ENCODE measurements around the gene GCH1. TPM values are rescaled to one million over a fixed set of nuclear protein-coding genes. Genes with fewer than 3 reads are reported as not detected.
"Not testable (repeated sequence)": the region's sequence is repeated elsewhere in the genome, so short reads cannot be mapped to it uniquely, and the experiment has no call there.

Gene GCH1
- total RNA-seq, 8 experiments from 2014 or later, result 1.9 to 28.8 (median 8.8) TPM

DNA sequence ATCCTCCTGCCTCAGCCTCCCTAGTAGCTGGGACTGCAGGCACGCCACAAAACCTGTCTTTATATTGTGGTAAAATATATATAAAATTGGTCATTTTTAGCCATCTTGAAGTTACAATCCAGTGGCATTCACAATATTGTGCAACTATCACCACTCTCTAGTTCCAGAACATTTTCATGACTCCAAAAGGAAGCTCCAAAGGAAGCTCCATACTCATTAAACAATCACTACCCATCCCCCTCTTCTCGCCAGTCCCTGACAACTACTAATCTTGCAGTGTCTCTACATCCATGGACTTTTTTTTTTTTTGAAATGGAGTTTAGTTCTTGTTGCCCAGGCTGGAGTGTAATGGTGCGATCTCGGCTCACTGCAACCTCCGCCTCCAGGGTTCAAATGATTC is 3.1 kb downstream of the GCH1 start:
- in situ Hi-C loops (cut with MboI; ENCODE audit: low pct_unique_long_range_greater_than_20kb in 2 of 9, low sequenced_read_pairs in 9 of 9, unreplicated experiment in 9 of 9), result no loop called here
- Histone ChIP-seq H3K4me3 (no peak overlapping the region), H3K27ac (no peak overlapping the region), H3K4me1 (replicated peaks in 1 of 2) (peaks cover 3 to 4% of the 10 kb centered on the region in 2 donors)
- no peak for ATAC-seq (replicated peaks in 6 of 8)
- 80 to 100% (median 100%) methylated on average over 1 to 4 of the region's 5 CpGs; no CpG with 5 or more reads in 2 of the 10 experiments for WGBS, 10 experiments

DNA sequence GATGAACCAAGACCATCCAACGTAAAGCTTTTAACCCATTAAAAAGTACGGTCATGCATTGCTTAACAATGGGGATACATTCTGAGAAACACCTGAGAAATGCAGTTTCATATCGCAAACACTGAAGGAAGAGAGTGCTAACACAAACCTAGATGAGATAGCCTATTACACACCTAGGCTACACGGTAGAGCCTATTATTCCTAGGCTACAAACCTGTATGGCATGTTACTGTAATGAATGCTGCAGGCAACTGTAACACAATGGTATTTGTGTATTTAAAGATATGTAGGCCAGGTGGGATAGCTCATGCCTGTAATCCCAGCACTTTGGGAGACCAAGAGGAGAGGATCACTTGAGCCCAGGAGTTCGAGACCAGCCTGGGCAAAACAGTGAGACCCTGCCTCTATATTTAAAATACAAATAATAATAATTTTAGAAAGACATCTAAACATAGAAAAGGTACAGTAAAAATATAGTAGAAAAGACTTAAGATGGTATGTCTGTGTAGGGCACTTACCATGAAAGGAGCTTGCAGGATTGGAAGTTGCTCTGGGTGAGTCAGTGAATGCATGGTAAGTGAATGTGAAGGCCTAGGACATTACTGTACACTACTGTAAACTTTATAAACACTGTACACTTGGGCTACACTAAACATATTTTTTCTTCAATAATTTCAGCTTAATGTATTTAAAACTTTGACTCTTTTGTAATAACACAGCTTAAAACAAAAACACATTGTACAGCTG is 4.6 kb downstream of the GCH1 start:
- H3K4me3 ChIP-seq; in situ Hi-C loops (cut with MboI; ENCODE audit: low pct_unique_long_range_greater_than_20kb in 2 of 9, low sequenced_read_pairs in 9 of 9, unreplicated experiment in 9 of 9); H3K4me1 ChIP-seq (replicated peaks in 1 of 2); ATAC-seq (replicated peaks in 6 of 8); H3K27ac ChIP-seq: not testable (repeated sequence)
- 67 to 100% (median 92%) methylated on average over 1 to 4 of the region's 5 CpGs; no CpG with 5 or more reads in 2 of the 10 experiments for WGBS, 10 experiments

DNA sequence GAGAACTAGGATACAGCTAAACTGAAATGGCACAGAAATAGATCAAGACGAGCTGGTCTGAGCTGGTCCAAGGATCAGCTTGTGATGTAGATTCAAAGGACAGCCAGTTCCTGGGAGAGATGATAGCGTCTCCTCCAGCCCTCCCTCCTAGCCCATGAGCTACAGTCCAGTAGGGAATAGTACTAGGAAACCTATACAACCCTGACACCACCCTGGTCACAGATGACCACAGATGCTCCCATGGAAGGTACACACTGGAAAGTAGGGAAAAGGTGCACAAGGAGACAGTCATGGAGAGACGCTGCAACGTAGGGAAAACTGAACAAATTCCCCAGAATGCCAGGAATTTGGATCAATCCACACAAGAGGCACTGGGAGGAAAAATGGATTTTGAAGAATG is 6.9 kb downstream of the GCH1 start:
- WGBS, 10 experiments, result 36 to 92% (median 82%) methylated on average over 1 to 3 of the region's 4 CpGs
- Histone ChIP-seq H3K4me1 (replicated peaks in 1 of 2) (no peaks in the 10 kb centered on the region), H3K27ac (no peak overlapping the region), H3K4me3 (no peak overlapping the region)
- ATAC-seq (replicated peaks in 6 of 8), result peak in 4 of 8 experiments; percentile 9 to 48 (median 36)
- in situ Hi-C loops (cut with MboI; ENCODE audit: low pct_unique_long_range_greater_than_20kb in 2 of 9, low sequenced_read_pairs in 9 of 9, unreplicated experiment in 9 of 9), result no loop called here

GRCh38 chr14:54894995-54895394 is 7.6 kb downstream of the GCH1 start:
- Histone ChIP-seq H3K4me3 (no peak overlapping the region), H3K4me1 (replicated peaks in 1 of 2) (no peaks in the 10 kb centered on the region), H3K27ac (no peak overlapping the region)
- WGBS, 10 experiments, result 0 to 93% (median 73%) methylated on average over 1 to 3 of the region's 3 CpGs; no CpG with 5 or more reads in 1 of the 10 experiments
- ATAC-seq (replicated peaks in 6 of 8), result peak in 3 of 8 experiments; percentile 47 to 72 (median 69)
- in situ Hi-C loops (cut with MboI; ENCODE audit: low pct_unique_long_range_greater_than_20kb in 2 of 9, low sequenced_read_pairs in 9 of 9, unreplicated experiment in 9 of 9), result no loop called here

- peaks cover 0 to under 1% of the 10 kb centered on the region in 2 donors for H3K4me1 ChIP-seq (replicated peaks in 1 of 2)
- ATAC-seq (replicated peaks in 6 of 8), result peak in 3 of 8 experiments; percentile 34 to 59 (median 44)
- no peak overlapping the region for H3K27ac ChIP-seq
- no peak overlapping the region for H3K4me3 ChIP-seq
- WGBS, 10 experiments, result 11 to 100% (median 78%) methylated on average over 1 to 3 of the region's 3 CpGs
- in situ Hi-C loops (cut with MboI; ENCODE audit: low pct_unique_long_range_greater_than_20kb in 2 of 9, low sequenced_read_pairs in 9 of 9, unreplicated experiment in 9 of 9), result no loop called here
Measured at GRCh38 chr14:54893151-54893760, 9.4 kb downstream of the GCH1 start.

DNA sequence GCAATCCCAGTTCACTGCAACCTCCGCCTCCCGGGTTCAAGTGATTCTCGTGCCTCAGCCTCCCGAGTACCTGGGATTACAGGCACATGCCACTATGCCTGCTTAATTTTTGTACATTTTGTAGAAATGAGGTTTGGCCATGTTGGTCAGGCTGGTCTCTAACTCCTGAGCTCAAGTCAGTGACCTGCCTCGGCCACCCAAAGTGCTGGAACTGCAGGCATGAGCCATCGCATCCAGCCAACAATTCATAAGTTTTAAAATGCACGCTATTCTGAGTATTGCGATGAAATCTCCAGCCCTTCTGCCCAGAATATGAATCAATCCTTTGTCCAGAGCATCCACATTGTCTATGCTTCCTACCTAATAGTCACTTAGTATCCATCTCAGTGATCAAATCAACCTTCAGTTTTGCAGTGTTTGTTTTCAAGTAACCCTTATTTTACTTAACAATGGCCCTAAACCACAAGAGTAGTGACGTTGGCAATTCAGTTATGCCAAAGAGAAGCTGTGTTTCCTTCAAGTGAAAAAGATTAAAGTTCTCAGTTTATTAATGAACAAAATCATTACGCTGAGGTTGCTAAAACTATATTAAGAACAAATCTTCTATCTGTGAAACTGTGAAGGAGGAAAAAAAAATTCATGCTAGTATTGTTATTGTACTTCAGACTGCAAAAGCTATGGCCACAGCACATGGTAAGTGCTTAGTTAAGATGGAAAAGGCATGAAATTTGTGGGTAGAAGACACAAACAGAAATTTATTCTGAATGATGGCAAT is 11.0 kb downstream of the GCH1 start:
- in situ Hi-C loops (cut with MboI; ENCODE audit: low pct_unique_long_range_greater_than_20kb in 2 of 9, low sequenced_read_pairs in 9 of 9, unreplicated experiment in 9 of 9), result no loop called here
- WGBS, 10 experiments, result 50 to 100% (median 85%) methylated on average over 1 to 10 of the region's 10 CpGs
- no peak overlapping the region for H3K27ac ChIP-seq

GRCh38 chr14:54890788-54891187 is 11.8 kb downstream of the GCH1 start:
- H3K4me1 ChIP-seq (replicated peaks in 1 of 2), result peaks cover 0 to 3% of the 10 kb centered on the region in 2 donors
- WGBS, 10 experiments, result 80 to 100% (median 100%) methylated on average over 1 of the region's 1 CpG; no CpG with 5 or more reads in 4 of the 10 experiments
- ATAC-seq (replicated peaks in 6 of 8), result no peak
- H3K27ac ChIP-seq, result no peak overlapping the region
- in situ Hi-C loops (cut with MboI; ENCODE audit: low pct_unique_long_range_greater_than_20kb in 2 of 9, low sequenced_read_pairs in 9 of 9, unreplicated experiment in 9 of 9), result no loop called here
- no peak overlapping the region for H3K4me3 ChIP-seq

More for the DNA sequence above, 11.0 kb downstream of the GCH1 start:
- ATAC-seq (replicated peaks in 6 of 8), result no peak
- Histone ChIP-seq H3K4me1 (replicated peaks in 1 of 2) (peaks cover 0 to 3% of the 10 kb centered on the region in 2 donors), H3K4me3 (no peak overlapping the region)

DNA sequence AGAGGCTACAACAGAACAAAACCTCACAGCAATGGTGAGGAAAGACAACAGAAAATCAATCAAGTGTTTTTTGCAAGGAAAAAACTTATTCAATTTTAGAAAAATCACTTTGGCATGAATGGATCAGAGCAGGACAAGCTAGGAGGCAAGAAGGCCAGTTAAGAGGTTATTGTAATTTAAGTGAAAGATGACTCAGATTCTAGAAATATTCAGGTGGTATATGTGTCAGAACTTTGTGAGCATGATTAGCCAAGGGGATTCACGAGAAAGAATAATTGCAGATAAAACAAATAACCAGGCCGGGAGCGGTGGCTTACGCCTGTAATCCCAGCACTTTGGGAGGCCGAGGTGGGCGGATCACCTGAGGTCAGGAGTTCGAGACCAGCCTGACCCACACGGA is 12.7 kb downstream of the GCH1 start:
- Histone ChIP-seq H3K27ac (no peak overlapping the region), H3K4me1 (replicated peaks in 1 of 2) (peaks cover 0 to 3% of the 10 kb centered on the region in 2 donors), H3K4me3 (no peak overlapping the region)
- in situ Hi-C loops (cut with MboI; ENCODE audit: low pct_unique_long_range_greater_than_20kb in 2 of 9, low sequenced_read_pairs in 9 of 9, unreplicated experiment in 9 of 9), result no loop called here
- ATAC-seq (replicated peaks in 6 of 8), result no peak
- 69 to 100% (median 90%) methylated on average over 1 to 6 of the region's 8 CpGs; no CpG with 5 or more reads in 2 of the 10 experiments for WGBS, 10 experiments

DNA sequence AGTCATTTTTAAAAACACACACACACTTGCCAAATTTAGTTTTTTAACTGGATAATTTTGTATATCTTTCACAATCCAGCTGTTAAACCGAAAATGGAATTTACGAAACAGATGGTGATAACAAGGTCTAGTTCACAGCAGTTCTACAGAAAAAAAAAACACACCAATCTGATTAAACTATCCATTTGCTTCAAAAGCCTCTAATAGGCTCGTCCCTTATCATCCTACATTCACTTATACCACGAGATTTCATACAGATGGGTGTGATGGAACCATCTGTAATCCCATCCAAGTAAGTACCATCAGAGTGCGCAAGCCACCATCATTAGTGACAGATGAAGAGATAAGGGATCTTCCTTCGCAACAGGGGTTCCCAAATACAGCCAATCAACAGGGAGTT is 20.1 kb downstream of the GCH1 start:
- no peak overlapping the region for H3K27ac ChIP-seq
- in situ Hi-C loops (cut with MboI; ENCODE audit: low pct_unique_long_range_greater_than_20kb in 2 of 9, low sequenced_read_pairs in 9 of 9, unreplicated experiment in 9 of 9), result no loop called here
- 38 to 100% (median 87%) methylated on average over 1 to 6 of the region's 6 CpGs for WGBS, 10 experiments
- no peak overlapping the region for H3K4me3 ChIP-seq
- no peaks in the 10 kb centered on the region for H3K4me1 ChIP-seq (replicated peaks in 1 of 2)
- ATAC-seq (replicated peaks in 6 of 8), result no peak

GRCh38 chr14:54881761-54882401 is 20.7 kb downstream of the GCH1 start:
- ATAC-seq (replicated peaks in 6 of 8), result peak in 3 of 8 experiments; percentile 80 to 83 (median 83)
- Histone ChIP-seq H3K27ac (no peak overlapping the region), H3K4me3 (no peak overlapping the region), H3K4me1 (replicated peaks in 1 of 2) (no peaks in the 10 kb centered on the region)
- in situ Hi-C loops (cut with MboI; ENCODE audit: low pct_unique_long_range_greater_than_20kb in 2 of 9, low sequenced_read_pairs in 9 of 9, unreplicated experiment in 9 of 9), result no loop called here
- 0 to 100% (median 77%) methylated on average over 1 to 5 of the region's 5 CpGs; no CpG with 5 or more reads in 1 of the 10 experiments for WGBS, 10 experiments

DNA sequence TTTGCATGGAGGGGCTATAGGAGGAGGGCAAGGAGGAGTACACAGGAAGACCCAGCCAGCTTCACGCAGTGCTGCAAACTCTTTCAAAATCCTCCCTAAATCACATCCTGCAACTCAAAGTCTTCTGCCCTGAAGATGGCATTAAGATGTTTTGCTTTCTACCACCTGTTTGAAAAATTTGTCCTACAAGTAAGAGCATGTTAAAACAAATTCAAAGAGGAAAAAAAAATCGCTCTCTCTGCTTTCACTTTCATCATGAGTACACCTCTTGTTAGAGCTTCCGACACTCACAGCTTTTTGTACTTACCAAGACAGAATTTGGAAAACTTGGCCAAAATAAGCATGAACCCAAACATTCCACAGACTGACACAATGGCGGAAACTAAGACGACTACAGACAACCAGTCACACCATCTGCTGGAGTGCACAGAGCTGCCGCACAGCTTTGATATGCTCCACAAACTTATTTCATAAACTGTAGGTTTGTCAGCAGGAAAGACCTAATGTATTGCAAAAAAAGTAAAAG is 21.3 kb downstream of the GCH1 start:
- Histone ChIP-seq H3K4me1 (replicated peaks in 1 of 2) (no peaks in the 10 kb centered on the region), H3K27ac (no peak overlapping the region), H3K4me3 (no peak overlapping the region)
- WGBS, 10 experiments, result 0 to 100% (median 84%) methylated on average over 1 to 6 of the region's 6 CpGs; no CpG with 5 or more reads in 3 of the 10 experiments
- in situ Hi-C loops (cut with MboI; ENCODE audit: low pct_unique_long_range_greater_than_20kb in 2 of 9, low sequenced_read_pairs in 9 of 9, unreplicated experiment in 9 of 9), result no loop called here
- peak in 3 of 8 experiments; percentile 71 to 73 (median 73) for ATAC-seq (replicated peaks in 6 of 8)

- Histone ChIP-seq H3K27ac (no peak overlapping the region), H3K4me1 (replicated peaks in 1 of 2) (no peaks in the 10 kb centered on the region), H3K4me3 (no peak overlapping the region)
- ATAC-seq (replicated peaks in 6 of 8), result no peak
- 83 to 100% (median 100%) methylated on average over 1 to 3 of the region's 3 CpGs; no CpG with 5 or more reads in 4 of the 10 experiments for WGBS, 10 experiments
- in situ Hi-C loops (cut with MboI; ENCODE audit: low pct_unique_long_range_greater_than_20kb in 2 of 9, low sequenced_read_pairs in 9 of 9, unreplicated experiment in 9 of 9), result no loop called here
Measured at GRCh38 chr14:54877703-54878021, 25.0 kb downstream of the GCH1 start.

Data from motor neuron (in vitro differentiated cells).